Measurements from ENCODE around the gene CCDC170.

The CCDC170 gene

DNA sequence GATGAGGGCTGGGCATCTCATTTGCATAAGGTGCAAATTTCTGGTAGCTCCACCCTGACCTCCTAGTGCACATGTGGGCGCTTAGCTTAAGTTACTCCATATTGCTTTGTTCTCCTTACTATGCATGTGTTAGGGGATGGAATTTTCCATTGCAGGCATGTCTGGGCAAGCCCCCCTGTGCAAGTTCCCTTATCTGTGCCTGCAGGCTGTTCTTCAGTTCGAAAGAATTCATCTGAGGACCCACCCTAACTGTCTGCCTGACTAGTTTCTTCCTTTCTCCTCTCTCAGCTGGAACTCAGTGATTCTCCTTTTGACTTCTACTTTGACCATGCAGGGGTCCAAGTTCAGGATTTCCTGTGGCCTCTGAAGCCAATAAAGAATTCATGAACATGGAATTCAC lies 30.2 kb downstream of the CCDC170 start:
- Mint-ChIP-seq H3K4me1 (no peaks in the 10 kb centered on the region), H3K4me3 (no peak overlapping the region), H3K36me3 (ENCODE audit: low read depth) (no peaks in the 10 kb centered on the region), H3K27me3 (ENCODE audit: low read depth) (peaks cover 8% of the 10 kb centered on the region), H3K27ac (no peak overlapping the region), H3K9me3 (peaks cover 19% of the 10 kb centered on the region)
- TF ChIP-seq, protein P1, sequence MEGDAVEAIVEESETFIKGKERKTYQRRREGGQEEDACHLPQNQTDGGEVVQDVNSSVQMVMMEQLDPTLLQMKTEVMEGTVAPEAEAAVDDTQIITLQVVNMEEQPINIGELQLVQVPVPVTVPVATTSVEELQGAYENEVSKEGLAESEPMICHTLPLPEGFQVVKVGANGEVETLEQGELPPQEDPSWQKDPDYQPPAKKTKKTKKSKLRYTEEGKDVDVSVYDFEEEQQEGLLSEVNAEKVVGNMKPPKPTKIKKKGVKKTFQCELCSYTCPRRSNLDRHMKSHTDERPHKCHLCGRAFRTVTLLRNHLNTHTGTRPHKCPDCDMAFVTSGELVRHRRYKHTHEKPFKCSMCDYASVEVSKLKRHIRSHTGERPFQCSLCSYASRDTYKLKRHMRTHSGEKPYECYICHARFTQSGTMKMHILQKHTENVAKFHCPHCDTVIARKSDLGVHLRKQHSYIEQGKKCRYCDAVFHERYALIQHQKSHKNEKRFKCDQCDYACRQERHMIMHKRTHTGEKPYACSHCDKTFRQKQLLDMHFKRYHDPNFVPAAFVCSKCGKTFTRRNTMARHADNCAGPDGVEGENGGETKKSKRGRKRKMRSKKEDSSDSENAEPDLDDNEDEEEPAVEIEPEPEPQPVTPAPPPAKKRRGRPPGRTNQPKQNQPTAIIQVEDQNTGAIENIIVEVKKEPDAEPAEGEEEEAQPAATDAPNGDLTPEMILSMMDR (IDR thresholded peaks at IDR 0.05; ENCODE audit: unreplicated experiment in 3 of 3) = no peak

- peaks cover 20% of the 10 kb centered on the region for H3K9me3 Mint-ChIP-seq
- H3K27ac Mint-ChIP-seq = no peak overlapping the region
- H3K4me1 Mint-ChIP-seq = no peaks in the 10 kb centered on the region
- TF ChIP-seq, protein P1 (IDR thresholded peaks at IDR 0.05; ENCODE audit: unreplicated experiment in 3 of 3) = no peak
- no peak overlapping the region for H3K4me3 Mint-ChIP-seq
- no peaks in the 10 kb centered on the region for H3K27me3 Mint-ChIP-seq (ENCODE audit: low read depth)
- no peaks in the 10 kb centered on the region for H3K36me3 Mint-ChIP-seq (ENCODE audit: low read depth)
Observed at GRCh38 chr6:151534576-151534975, 40.8 kb downstream of the CCDC170 start.

- TF ChIP-seq, protein P1 (IDR thresholded peaks at IDR 0.05; ENCODE audit: unreplicated experiment in 3 of 3) = no peak
- H3K9me3 Mint-ChIP-seq = peaks cover 24% of the 10 kb centered on the region
- H3K4me1 Mint-ChIP-seq = no peaks in the 10 kb centered on the region
- H3K27me3 Mint-ChIP-seq (ENCODE audit: low read depth) = no peaks in the 10 kb centered on the region
- no peak overlapping the region for H3K27ac Mint-ChIP-seq
- no peak overlapping the region for H3K4me3 Mint-ChIP-seq
- no peaks in the 10 kb centered on the region for H3K36me3 Mint-ChIP-seq (ENCODE audit: low read depth)
Observed at GRCh38 chr6:151535476-151536187, 41.8 kb downstream of the CCDC170 start.

GRCh38 chr6:151536188-151536479 lies 42.3 kb downstream of the CCDC170 start:
- Mint-ChIP-seq H3K27me3 (ENCODE audit: low read depth) (no peaks in the 10 kb centered on the region), H3K36me3 (ENCODE audit: low read depth) (no peaks in the 10 kb centered on the region), H3K9me3 (peaks cover 26% of the 10 kb centered on the region), H3K4me1 (no peaks in the 10 kb centered on the region), H3K4me3 (no peak overlapping the region), H3K27ac (no peak overlapping the region)
- TF ChIP-seq, protein P1 (IDR thresholded peaks at IDR 0.05; ENCODE audit: unreplicated experiment in 3 of 3) = no peak

- H3K9me3 Mint-ChIP-seq = peaks cover 24% of the 10 kb centered on the region
- no peaks in the 10 kb centered on the region for H3K27me3 Mint-ChIP-seq (ENCODE audit: low read depth)
- H3K27ac Mint-ChIP-seq = no peak overlapping the region
- no peak overlapping the region for H3K4me3 Mint-ChIP-seq
- TF ChIP-seq, protein P1 (IDR thresholded peaks at IDR 0.05; ENCODE audit: unreplicated experiment in 3 of 3) = no peak
- no peaks in the 10 kb centered on the region for H3K4me1 Mint-ChIP-seq
- H3K36me3 Mint-ChIP-seq (ENCODE audit: low read depth) = no peaks in the 10 kb centered on the region
Observed at GRCh38 chr6:151537556-151537955, 43.7 kb downstream of the CCDC170 start.

GRCh38 chr6:151539506-151540268 lies 45.9 kb downstream of the CCDC170 start:
- no peak overlapping the region for H3K4me3 Mint-ChIP-seq
- H3K4me1 Mint-ChIP-seq = no peaks in the 10 kb centered on the region
- no peak overlapping the region for H3K27ac Mint-ChIP-seq
- peaks cover 19% of the 10 kb centered on the region for H3K9me3 Mint-ChIP-seq
- H3K36me3 Mint-ChIP-seq (ENCODE audit: low read depth) = no peaks in the 10 kb centered on the region
- H3K27me3 Mint-ChIP-seq (ENCODE audit: low read depth) = no peaks in the 10 kb centered on the region
- TF ChIP-seq, protein P1 (IDR thresholded peaks at IDR 0.05; ENCODE audit: unreplicated experiment in 3 of 3) = no peak
